ENCODE results near the gene DCC.

DNA sequence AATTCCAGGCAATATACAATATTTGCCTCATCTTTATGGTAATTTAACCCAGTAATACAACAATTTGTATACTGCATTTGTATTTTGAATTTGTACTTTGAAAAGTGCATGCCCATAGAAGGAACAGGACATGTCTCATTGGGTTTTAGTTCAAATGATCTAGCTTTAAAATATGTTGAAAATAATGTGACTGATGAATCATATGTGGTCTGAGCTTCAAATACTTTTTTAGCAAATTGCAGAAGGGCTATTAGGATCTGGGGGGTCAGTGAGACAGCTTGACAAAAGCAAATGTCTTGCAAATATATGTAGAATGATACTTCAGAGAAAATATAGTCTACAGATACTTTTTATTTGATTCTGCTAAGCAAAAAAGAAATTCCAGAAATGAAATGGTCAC lies 248.9 kb downstream of the DCC start:
- TF ChIP-seq, protein P1, sequence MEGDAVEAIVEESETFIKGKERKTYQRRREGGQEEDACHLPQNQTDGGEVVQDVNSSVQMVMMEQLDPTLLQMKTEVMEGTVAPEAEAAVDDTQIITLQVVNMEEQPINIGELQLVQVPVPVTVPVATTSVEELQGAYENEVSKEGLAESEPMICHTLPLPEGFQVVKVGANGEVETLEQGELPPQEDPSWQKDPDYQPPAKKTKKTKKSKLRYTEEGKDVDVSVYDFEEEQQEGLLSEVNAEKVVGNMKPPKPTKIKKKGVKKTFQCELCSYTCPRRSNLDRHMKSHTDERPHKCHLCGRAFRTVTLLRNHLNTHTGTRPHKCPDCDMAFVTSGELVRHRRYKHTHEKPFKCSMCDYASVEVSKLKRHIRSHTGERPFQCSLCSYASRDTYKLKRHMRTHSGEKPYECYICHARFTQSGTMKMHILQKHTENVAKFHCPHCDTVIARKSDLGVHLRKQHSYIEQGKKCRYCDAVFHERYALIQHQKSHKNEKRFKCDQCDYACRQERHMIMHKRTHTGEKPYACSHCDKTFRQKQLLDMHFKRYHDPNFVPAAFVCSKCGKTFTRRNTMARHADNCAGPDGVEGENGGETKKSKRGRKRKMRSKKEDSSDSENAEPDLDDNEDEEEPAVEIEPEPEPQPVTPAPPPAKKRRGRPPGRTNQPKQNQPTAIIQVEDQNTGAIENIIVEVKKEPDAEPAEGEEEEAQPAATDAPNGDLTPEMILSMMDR (IDR thresholded peaks at IDR 0.05) = no peak
- no peak for TF ChIP-seq POLR2A (IDR thresholded peaks at IDR 0.05)

Measured in body of pancreas (tissue), 4 donors.